Epithelial cell of proximal tubule (primary cell): Measurements from ENCODE around the gene ARSA. TPM values are rescaled to one million over a fixed set of nuclear protein-coding genes. Genes with fewer than 3 reads are reported as not detected.
A peak's percentile ranks its signal among the peaks of the same experiment; 100 is the strongest.

Experiments
- DNase-seq: peaks from one replicate; pipeline ENCODE4 v3.0.0-alpha.2; 2011; ENCODE audit warnings: low read depth
- H3K4me3 ChIP-seq: 2 replicates; pipeline ENCODE4 v1.5.1; 2011; ENCODE audit warnings: low read depth, mild to moderate bottlenecking, low read length
- CTCF ChIP-seq: conservative IDR thresholded peaks from 2 replicates; pipeline ENCODE4 v1.5.1; 2012; ENCODE audit warnings: low read depth, mild to moderate bottlenecking, low read length
- total RNA-seq: library from RNA; depleted of rRNA; stranded (reverse); fragments of >200 nt; gene quantifications from 2 replicates; pipeline ENCODE4 v1.2.3, GENCODE V29; 2015

Gene ARSA
- total RNA-seq, 1 donor from 2014 or later = 58.5 TPM

- no peak for DNase-seq
- no peak within 1 kb of the TSS for H3K4me3 ChIP-seq
- TF ChIP-seq CTCF = no peak
Observed at GRCh38 chr22:50577987-50578775, 49.8 kb downstream of the ARSA start, which contains the start of gene CPT1B. Gene CPT1B, minus strand, starts transcription at chr22:50578427. Its CDS starts 512 bp downstream, at chr22:50577915.

- DNase-seq = no peak
- TF ChIP-seq CTCF = no peak
- no peak overlapping the region for H3K4me3 ChIP-seq
Observed at GRCh38 chr22:50577697-50577986, 50.3 kb downstream of the ARSA start.

GRCh38 chr22:50576806-50577696 is 50.9 kb downstream of the ARSA start:
- no peak for TF ChIP-seq CTCF
- H3K4me3 ChIP-seq = no peak overlapping the region
- no peak for DNase-seq

GRCh38 chr22:50576070-50576469 is 51.9 kb downstream of the ARSA start:
- peak; percentile 42 for TF ChIP-seq CTCF
- no peak overlapping the region for H3K4me3 ChIP-seq
- no peak for DNase-seq

- TF ChIP-seq CTCF = no peak
- DNase-seq = no peak
- no peak overlapping the region for H3K4me3 ChIP-seq
Observed at GRCh38 chr22:50575426-50575941, 52.5 kb downstream of the ARSA start.

Other genes starting within 250 kb of the ARSA start
- 56.6 and 59.0 TPM in 2 replicates for gene SBF1, start 153.1 kb downstream of the ARSA start, total RNA-seq
- gene ADM2, start 146.6 kb downstream of the ARSA start, total RNA-seq = 3.9 and 4.4 TPM in 2 replicates
- not detected in 2 replicates for gene MIOX, start 141.3 kb downstream of the ARSA start, total RNA-seq
- 69.2 and 83.3 TPM in 2 replicates for gene LMF2, start 120.5 kb downstream of the ARSA start, total RNA-seq
- gene NCAPH2, start 119.9 kb downstream of the ARSA start, total RNA-seq = 69.3 and 81.5 TPM in 2 replicates
- 1.4 TPM in 1 of 2 replicates, not detected in the other for gene SCO2, start 102.6 kb downstream of the ARSA start, total RNA-seq
- 7.6 and 13.1 TPM in 2 replicates for gene TYMP, start 98.1 kb downstream of the ARSA start, total RNA-seq
- gene KLHDC7B, start 82.3 kb downstream of the ARSA start, total RNA-seq = 0.07 TPM in 1 of 2 replicates, not detected in the other
- 1.0 TPM in 1 of 2 replicates, not detected in the other for gene SYCE3, start 65.2 kb downstream of the ARSA start, total RNA-seq
- gene CPT1B, start 49.7 kb downstream of the ARSA start, total RNA-seq = 1.2 and 4.0 TPM in 2 replicates
- gene CHKB, start 45.3 kb downstream of the ARSA start, total RNA-seq = 29.5 and 50.4 TPM in 2 replicates
- 0.23 and 0.43 TPM in 2 replicates for gene MAPK8IP2, start 27.4 kb downstream of the ARSA start, total RNA-seq
- gene SHANK3, start 44.7 kb upstream of the ARSA start, total RNA-seq = 1.4 and 3.6 TPM in 2 replicates
- gene ACR, start 110.1 kb upstream of the ARSA start, total RNA-seq = not detected in 2 replicates
- 14.6 and 15.0 TPM in 2 replicates for gene RABL2B, start 155.5 kb upstream of the ARSA start, total RNA-seq